ENCODE measurements around the gene ZMIZ1. TPM values are rescaled to one million over a fixed set of nuclear protein-coding genes. Genes with fewer than 3 reads are reported as not detected.

Gene ZMIZ1
- total RNA-seq, 2 experiments from 2014 or later: 38.3 to 41.6 TPM

DNA sequence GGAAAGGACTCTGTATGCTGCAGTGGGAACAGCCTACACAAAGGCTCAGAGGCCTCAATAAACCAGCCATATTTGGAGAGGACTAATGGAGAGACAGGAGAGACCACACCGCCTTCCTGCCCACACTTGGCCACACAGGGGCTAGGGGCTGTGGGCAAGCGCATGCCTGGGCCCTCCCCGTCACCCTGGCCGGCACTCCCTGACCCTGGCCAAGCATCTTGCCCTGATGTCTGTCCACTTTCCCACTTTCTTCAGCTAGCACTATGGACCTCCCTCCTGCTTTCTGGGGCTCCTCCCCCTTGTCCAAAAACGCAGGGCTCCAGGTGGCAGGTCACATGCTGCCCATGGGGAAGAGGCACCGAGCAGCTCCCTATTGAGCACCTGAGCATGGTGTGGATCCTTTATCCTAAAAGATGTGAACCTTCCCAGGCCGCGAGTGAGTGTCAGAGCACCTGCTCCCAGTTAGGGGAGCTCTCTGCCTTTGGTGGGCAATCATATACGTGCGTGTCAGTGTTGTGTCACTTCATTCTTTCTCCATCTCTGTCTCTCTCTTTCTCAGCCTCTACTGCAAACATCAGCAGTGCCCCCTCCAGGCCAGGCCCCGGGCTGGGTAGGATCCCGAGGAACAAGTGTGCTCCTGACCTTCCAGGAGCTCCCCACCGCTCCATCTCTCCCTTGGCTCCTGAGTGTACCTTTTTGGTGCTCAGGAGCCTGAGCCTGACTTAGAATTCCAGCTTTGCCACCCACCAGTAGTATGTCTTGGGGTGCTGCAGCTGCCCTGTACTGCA, 74.0 kb downstream of the ZMIZ1 start:
- CTCF ChIA-PET: no interaction called here
- POLR2A ChIA-PET: interaction anchor here (0.5 kb wide), 1 partner anchor 1094 kb away, joined by 3 read pairs; no protein-coding TSS in a partner anchor

DNA sequence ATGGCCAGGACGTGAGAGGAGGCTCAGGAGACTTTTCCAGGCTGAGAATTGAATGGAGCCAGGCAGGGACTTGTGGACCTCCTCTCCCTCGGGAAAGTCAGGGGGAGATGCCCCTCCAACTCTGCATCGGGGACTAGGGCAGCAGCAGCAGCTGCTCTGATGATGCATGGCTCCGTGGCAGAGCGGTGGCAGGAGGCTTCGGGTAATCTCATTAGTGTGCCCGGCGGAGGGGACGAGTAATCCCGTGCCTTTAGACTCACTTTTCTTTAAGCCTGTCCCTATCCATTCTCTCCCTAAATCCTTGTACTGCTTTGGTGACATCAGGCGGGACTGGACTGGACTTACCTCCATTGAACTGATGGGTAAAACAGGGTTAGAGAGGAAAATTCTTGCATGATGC, 75.1 kb downstream of the ZMIZ1 start:
- ChIA-PET POLR2A (no interaction called here), CTCF (no interaction called here)

GRCh38 chr10:79144351-79145173, 75.8 kb downstream of the ZMIZ1 start:
- ChIA-PET POLR2A (no interaction called here), CTCF (no interaction called here)

DNA sequence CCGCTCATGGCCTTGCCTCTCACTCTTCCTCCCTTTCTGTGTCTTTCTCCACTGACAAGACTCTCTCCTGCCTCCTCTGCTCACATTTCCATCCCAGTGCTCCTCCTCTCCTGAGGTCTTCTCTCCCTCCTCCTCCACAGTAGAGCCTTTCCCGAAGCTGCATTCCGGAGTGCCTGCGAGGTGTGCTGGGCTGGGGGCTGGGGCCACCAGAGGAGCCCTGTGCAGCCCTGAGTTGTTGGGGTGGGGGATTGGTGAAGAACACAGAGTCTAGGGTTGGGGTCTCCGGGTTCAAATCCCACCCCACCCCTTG, 76.4 kb downstream of the ZMIZ1 start:
- POLR2A ChIA-PET: no interaction called here
- CTCF ChIA-PET: no interaction called here

DNA sequence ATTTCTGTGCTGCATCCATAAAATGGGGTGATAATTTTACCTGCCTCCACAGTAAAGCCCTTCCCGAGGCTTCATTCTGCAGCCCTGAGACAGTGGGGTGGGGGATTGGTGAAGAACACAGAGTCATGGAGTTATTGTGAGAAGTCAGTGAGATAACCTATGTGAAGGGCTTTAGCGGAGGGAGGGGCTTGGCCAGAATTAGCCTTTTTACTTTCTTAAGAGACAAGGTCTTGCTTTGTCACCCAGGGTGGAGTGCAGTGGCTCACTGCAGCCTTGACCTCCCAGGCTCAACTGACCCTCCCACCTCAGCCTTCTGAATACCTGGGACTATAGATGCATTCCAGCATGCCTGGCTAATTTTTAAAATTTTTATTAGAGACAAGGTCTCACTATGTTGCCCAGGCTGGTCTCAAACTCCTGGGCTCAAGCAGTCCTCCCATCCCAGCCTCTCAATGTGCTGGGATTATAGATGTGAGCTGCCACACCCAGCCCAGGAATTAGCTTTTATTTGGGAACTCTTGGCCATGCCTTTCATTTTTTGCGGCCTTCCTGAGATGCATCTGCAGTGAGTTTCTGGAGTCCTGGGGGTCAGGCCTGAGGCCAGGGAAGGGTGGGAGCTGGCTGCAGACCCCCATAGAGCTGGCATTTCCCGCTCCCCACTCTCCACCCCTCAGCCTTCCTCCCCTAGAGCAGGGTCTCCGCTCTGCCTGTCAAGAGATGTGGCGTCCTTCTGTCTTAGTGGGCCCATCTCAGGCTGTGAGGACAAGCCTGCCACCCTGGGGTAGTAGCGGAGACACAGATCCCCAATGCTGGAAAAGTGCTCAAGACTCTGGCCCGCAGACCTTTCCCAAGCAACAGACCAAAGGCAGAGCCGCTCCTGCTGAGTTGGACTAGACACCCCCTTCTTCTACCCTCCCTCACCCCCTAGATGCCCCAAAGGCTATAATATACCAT, 77.0 kb downstream of the ZMIZ1 start:
- ChIA-PET CTCF (no interaction called here), POLR2A (no interaction called here)

GRCh38 chr10:79146611-79147130, 77.9 kb downstream of the ZMIZ1 start:
- ChIA-PET POLR2A (no interaction called here), CTCF (interaction anchor here (3.3 kb wide), 1 partner anchor 49 kb away, joined by 13 read pairs; no protein-coding TSS in a partner anchor)

DNA sequence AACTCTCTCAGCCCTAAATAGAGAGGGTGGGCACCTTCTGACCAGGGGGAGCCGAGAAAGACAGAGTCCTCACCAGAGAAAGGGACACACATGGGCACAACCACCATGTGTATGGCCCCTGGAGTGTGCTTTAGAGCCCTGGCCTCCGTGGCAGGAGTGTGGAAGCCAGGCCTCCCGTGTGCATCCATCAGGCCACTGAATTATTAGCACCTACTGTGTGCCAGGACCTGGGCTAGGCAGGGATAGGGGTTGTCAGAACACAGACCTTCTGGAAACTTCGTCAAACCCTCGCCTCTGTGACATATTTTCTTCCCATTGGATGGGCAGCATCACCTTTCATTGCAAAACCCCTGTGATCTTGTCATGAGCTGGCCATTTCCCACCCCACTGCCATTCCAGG, 78.5 kb downstream of the ZMIZ1 start:
- ChIA-PET CTCF (interaction anchor here (3.3 kb wide), 1 partner anchor 48 kb away, joined by 13 read pairs; no protein-coding TSS in a partner anchor), POLR2A (no interaction called here)

GRCh38 chr10:79147796-79148451, 79.2 kb downstream of the ZMIZ1 start:
- ChIA-PET POLR2A (no interaction called here), CTCF (interaction anchor here (3.3 kb wide), 1 partner anchor 48 kb away, joined by 13 read pairs; no protein-coding TSS in a partner anchor)

GRCh38 chr10:79148452-79149344, 79.9 kb downstream of the ZMIZ1 start:
- CTCF ChIA-PET: interaction anchor here (3.3 kb wide), 1 partner anchor 47 kb away, joined by 13 read pairs; no protein-coding TSS in a partner anchor

GRCh38 chr10:79149345-79149661, 80.5 kb downstream of the ZMIZ1 start:
- POLR2A ChIA-PET: no interaction called here
- CTCF ChIA-PET: interaction anchor here (3.3 kb wide), 1 partner anchor 46 kb away, joined by 13 read pairs; no protein-coding TSS in a partner anchor

More at GRCh38 chr10:79148452-79149344, 79.9 kb downstream of the ZMIZ1 start:
- POLR2A ChIA-PET: no interaction called here

- ChIA-PET POLR2A (no interaction called here), CTCF (interaction anchor here (3.3 kb wide), 1 partner anchor 46 kb away, joined by 13 read pairs; no protein-coding TSS in a partner anchor)
These were observed 81.1 kb downstream of the ZMIZ1 start for GRCh38 chr10:79149662-79150443.

DNA sequence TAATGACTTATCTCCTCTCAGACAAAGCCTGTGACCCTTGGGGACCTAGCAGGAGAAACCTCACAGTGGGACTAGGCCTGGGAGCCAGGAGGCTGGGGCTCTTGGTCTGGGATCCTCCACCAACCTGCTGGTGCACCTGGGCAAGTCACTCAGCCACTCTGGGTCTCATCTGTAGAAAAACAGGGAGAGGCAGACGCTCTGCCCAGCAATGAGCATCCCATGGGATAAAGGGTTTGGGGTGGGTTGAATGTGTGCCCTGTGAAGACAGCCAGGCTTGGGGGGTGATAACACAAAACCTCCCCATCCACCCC, 81.6 kb downstream of the ZMIZ1 start:
- ChIA-PET CTCF (interaction anchor here (0.9 kb wide), 1 partner anchor 45 kb away, joined by 3 read pairs; no protein-coding TSS in a partner anchor), POLR2A (no interaction called here)

DNA sequence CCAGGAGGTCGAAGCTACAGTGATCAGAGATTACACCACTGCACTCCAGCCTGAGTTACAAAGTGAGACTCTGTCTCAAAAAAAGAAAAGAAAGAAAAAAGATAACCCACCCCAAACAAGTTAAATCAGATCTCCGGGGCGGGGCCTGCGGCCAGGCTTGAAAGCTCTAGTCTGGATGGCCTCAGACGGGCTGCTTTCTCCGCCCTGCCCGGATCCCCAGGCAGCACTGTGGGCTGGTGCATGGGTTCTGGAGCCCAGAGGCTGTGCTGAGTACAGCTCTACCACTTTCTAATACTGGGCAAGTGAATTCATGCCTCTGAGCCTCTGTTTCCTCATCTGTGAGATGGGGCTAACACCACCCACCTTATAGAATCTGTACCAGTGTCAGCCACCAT, 83.7 kb downstream of the ZMIZ1 start:
- ChIA-PET CTCF (no interaction called here), POLR2A (no interaction called here)

- CTCF ChIA-PET: no interaction called here
- POLR2A ChIA-PET: no interaction called here
These were observed 85.0 kb downstream of the ZMIZ1 start for GRCh38 chr10:79153745-79154144.

GRCh38 chr10:79155301-79156081, 86.7 kb downstream of the ZMIZ1 start:
- CTCF ChIA-PET: no interaction called here

GRCh38 chr10:79156334-79157274, 87.8 kb downstream of the ZMIZ1 start:
- ChIA-PET CTCF (no interaction called here), POLR2A (interaction anchor here (0.7 kb wide), 1 partner anchor 18 kb away, joined by 3 read pairs; no protein-coding TSS in a partner anchor)

More at GRCh38 chr10:79155301-79156081, 86.7 kb downstream of the ZMIZ1 start:
- POLR2A ChIA-PET: no interaction called here
